H1 (cell line): Measurements from ENCODE around the gene ZNF726. TPM values are rescaled to one million over a fixed set of nuclear protein-coding genes. Genes with fewer than 3 reads are reported as not detected.

Source experiments
- CTCF ChIA-PET: fragments of 300-600 bp; sonication (Branson Sonifier 250); formaldehyde crosslinking; loops from one replicate; lab custom pipeline; 2021; ENCODE audit not compliant: partially characterized antibody; lab: Charles Lee
- POLR2A ChIA-PET: fragments of 300-600 bp; sonication (Branson Sonifier 250); formaldehyde crosslinking; loops from one replicate; lab custom pipeline; 2021; ENCODE audit warnings: inconsistent platforms; ENCODE audit not compliant: partially characterized antibody; lab: Charles Lee
- DNase-seq, 2 experiments: peaks; one replicate each; pipeline versions ENCODE4 v3.0.0 to v3.0.0-alpha.2; 2010 to 2022; ENCODE audit warnings: low spot score in 2 of 2, low read depth in 1 of 2, mixed read lengths in 1 of 2
- FAIRE-seq: peaks from 2 replicates; lab custom pipeline; 2011; peaks lifted over from hg19 to GRCh38; lab: Jason Lieb, UNC
- H2AFZ ChIP-seq: 2 replicates; pipeline ENCODE4 v1.8.1; 2012; ENCODE audit warnings: low read length, inconsistent platforms
- H2AK5ac ChIP-seq: 2 replicates; pipeline ENCODE4 v1.6.1; 2013; ENCODE audit warnings: low read depth, low read length
- H2BK120ac ChIP-seq: replicated peaks from 2 replicates; pipeline ENCODE3; 2013; ENCODE audit warnings: low read depth, low read length, inconsistent platforms
- H2BK12ac ChIP-seq: 2 replicates; pipeline ENCODE4 v1.6.1; 2013; ENCODE audit warnings: low read depth, low read length
- H2BK15ac ChIP-seq: 2 replicates; pipeline ENCODE4 v1.6.1; 2013; ENCODE audit warnings: low read length
- H2BK20ac ChIP-seq: 2 replicates; pipeline ENCODE4 v1.6.1; 2013; ENCODE audit warnings: low read length
- H2BK5ac ChIP-seq: 2 replicates; pipeline ENCODE4 v1.6.1; 2013; ENCODE audit warnings: low read depth, low read length
- H3K14ac ChIP-seq: 2 replicates; pipeline ENCODE4 v1.6.1; 2013; ENCODE audit warnings: inconsistent platforms; ENCODE audit not compliant: insufficient read length
- H3K18ac ChIP-seq: 2 replicates; pipeline ENCODE4 v1.6.1; 2013; ENCODE audit warnings: low read length; ENCODE audit errors: extremely low read depth
- H3K23ac ChIP-seq: 2 replicates; pipeline ENCODE4 v1.6.1; 2013; ENCODE audit warnings: inconsistent platforms; ENCODE audit not compliant: insufficient read length
- H3K23me2 ChIP-seq: 2 replicates; pipeline ENCODE4 v1.6.1; 2013; ENCODE audit warnings: low read depth, low read length
- H3K27ac ChIP-seq: 2 replicates; pipeline ENCODE4 v1.6.1; 2011; ENCODE audit warnings: low read depth, low read length, inconsistent platforms
- H3K27me3 ChIP-seq, 4 experiments: replicated peaks in 1 of 4; 1 replicate in 1 of 4; 2 replicates in 3 of 4; pipeline versions ENCODE4 v1.6.1 to v1.8.1; 2011 to 2013; ENCODE audit warnings: low read length in 3 of 4, mild to moderate bottlenecking in 3 of 4, inconsistent platforms in 2 of 4, mixed read lengths in 2 of 4, moderate library complexity in 1 of 4; ENCODE audit not compliant: control insufficient read depth in 3 of 4, insufficient read depth in 3 of 4; ENCODE audit errors: extremely low read depth in 1 of 4
- H3K36me3 ChIP-seq, 4 experiments: 2 replicates each; pipeline versions ENCODE4 v1.6.1 to v1.8.1; 2011 to 2013; ENCODE audit warnings: mild to moderate bottlenecking in 4 of 4, low read length in 3 of 4, moderate library complexity in 2 of 4, control low read depth in 1 of 4, inconsistent platforms in 1 of 4; ENCODE audit not compliant: insufficient read depth in 4 of 4, control insufficient read depth in 2 of 4
- H3K4ac ChIP-seq: replicated peaks from 2 replicates; pipeline ENCODE3; 2013; ENCODE audit warnings: low read length, low read depth, mixed read lengths, inconsistent platforms; ENCODE audit not compliant: insufficient read length
- H3K4me1 ChIP-seq, 4 experiments: replicated peaks in 1 of 4; 1 replicate in 1 of 4; 2 replicates in 3 of 4; pipeline versions ENCODE4 v1.6.1 to v1.8.1; 2011 to 2013; ENCODE audit warnings: low read length in 3 of 4, inconsistent platforms in 2 of 4, mixed read lengths in 1 of 4; ENCODE audit not compliant: insufficient read depth in 4 of 4, control insufficient read depth in 3 of 4
- H3K4me2 ChIP-seq, 2 experiments: 2 replicates each; pipeline versions ENCODE4 v1.6.1 to v1.8.1; 2011 to 2013; ENCODE audit warnings: low read depth in 2 of 2, low read length in 2 of 2, control low read depth in 1 of 2, inconsistent platforms in 1 of 2, mild to moderate bottlenecking in 1 of 2; ENCODE audit not compliant: insufficient read depth in 1 of 2
- H3K4me3 ChIP-seq, 4 experiments: fragments of 200-600, 300-600 bp in 1 of 4; sonication (generic), shearing (Covaris generic), sonication (Bioruptor Twin) in 1 of 4; 2 replicates each; pipeline versions ENCODE4 v1.5.1 to v1.8.1; 2011 to 2016; ENCODE audit warnings: low read length in 4 of 4, low read depth in 3 of 4, control low read depth in 2 of 4, inconsistent platforms in 2 of 4, mild to moderate bottlenecking in 2 of 4, mixed read lengths in 1 of 4, moderate library complexity in 1 of 4; ENCODE audit not compliant: insufficient read depth in 2 of 4; ENCODE audit errors: extremely low read depth in 1 of 4
- H3K56ac ChIP-seq: replicated peaks from 2 replicates; pipeline ENCODE3; 2013; ENCODE audit warnings: low read depth, mild to moderate bottlenecking, mixed read lengths, low read length, inconsistent platforms; ENCODE audit not compliant: insufficient read length
- H3K79me1 ChIP-seq: 2 replicates; pipeline ENCODE4 v1.6.1; 2013; ENCODE audit warnings: low read depth, low read length, control low read depth
- H3K79me2 ChIP-seq, 2 experiments: 2 replicates each; pipeline versions ENCODE4 v1.6.1 to v1.8.1; 2012 to 2013; ENCODE audit warnings: low read length in 2 of 2, mild to moderate bottlenecking in 2 of 2, inconsistent platforms in 1 of 2; ENCODE audit not compliant: insufficient read depth in 2 of 2, control insufficient read depth in 1 of 2
- H3K9ac ChIP-seq, 4 experiments: replicated peaks in 1 of 4; 1 replicate in 1 of 4; 2 replicates in 3 of 4; pipeline versions ENCODE4 v1.6.1 to v1.8.1; 2011 to 2013; ENCODE audit warnings: low read depth in 3 of 4, low read length in 3 of 4, control low read depth in 2 of 4, mild to moderate bottlenecking in 2 of 4, moderate library complexity in 2 of 4, inconsistent platforms in 1 of 4; ENCODE audit errors: extremely low read depth in 1 of 4
- H3K9me3 ChIP-seq, 2 experiments: 2 replicates each; pipeline versions ENCODE4 v1.6.1 to v1.8.1; 2012 to 2013; ENCODE audit warnings: mild to moderate bottlenecking in 2 of 2, moderate library complexity in 2 of 2, control low read depth in 1 of 2, inconsistent platforms in 1 of 2, low read depth in 1 of 2, low read length in 1 of 2, mixed read lengths in 1 of 2; ENCODE audit not compliant: insufficient read depth in 2 of 2
- H4K20me1 ChIP-seq, 2 experiments: replicated peaks in 1 of 2; 2 replicates each; pipeline versions ENCODE3 to v1.8.1; 2011 to 2013; ENCODE audit warnings: inconsistent platforms in 2 of 2, low read length in 2 of 2, mild to moderate bottlenecking in 1 of 2; ENCODE audit not compliant: insufficient read depth in 2 of 2, control insufficient read depth in 1 of 2
- H4K5ac ChIP-seq: 2 replicates; pipeline ENCODE4 v1.6.1; 2013; ENCODE audit warnings: low read length, low read depth, mixed read lengths, inconsistent platforms; ENCODE audit not compliant: insufficient read length
- H4K8ac ChIP-seq: 2 replicates; pipeline ENCODE4 v1.8.0; 2013; ENCODE audit warnings: mild to moderate bottlenecking, moderate library complexity, low read length, inconsistent platforms; ENCODE audit not compliant: insufficient read depth; ENCODE audit errors: extremely low read depth
- H4K91ac ChIP-seq: replicated peaks from 2 replicates; pipeline ENCODE3; 2013; ENCODE audit warnings: low read length, mixed read lengths, inconsistent platforms; ENCODE audit not compliant: insufficient read length
- CBX5 ChIP-seq: fragments of 300-800, 300-1000 bp; sonication (generic); IDR thresholded peaks from 2 replicates; pipeline ENCODE4 v1.7.1; 2016; ENCODE audit warnings: antibody characterized with exemption, low read length, low read depth
- RBBP5 ChIP-seq: IDR thresholded peaks from 2 replicates; pipeline ENCODE4 v1.7.1; 2012; ENCODE audit warnings: low read depth, mild to moderate bottlenecking, inconsistent platforms, low read length, moderate library complexity, borderline replicate concordance
- SIRT6 ChIP-seq: IDR thresholded peaks from one replicate; pipeline ENCODE4 v1.7.1; 2012; ENCODE audit warnings: low read length, inconsistent platforms
- SP4 ChIP-seq: IDR thresholded peaks from 2 replicates; pipeline ENCODE4 v1.6.1; 2012; ENCODE audit warnings: low read length, inconsistent platforms
- polyA plus RNA-seq, 7 experiments: library from polyadenylated mRNA; depleted of rRNA in 3 of 7; stranded (reverse) in 5 of 7; unstranded in 2 of 7; fragments of >200 nt in 5 of 7; fragments of 200-250 nt in 2 of 7; gene quantifications; 1 replicate in 5 of 7; 2 replicates in 1 of 7; 4 replicates in 1 of 7; pipeline versions ENCODE4 v1.2.1 to v1.2.3, GENCODE V29; 2011 to 2013; ENCODE audit warnings: missing spikeins in 2 of 7, mixed read lengths in 2 of 7
- total RNA-seq: library from RNA; stranded (reverse); fragmentation: NEBNext Ultra II Directional; extraction: Animal tissue kit (Norgen Biotek cat#: 25700); gene quantifications from 2 replicates; pipeline ENCODE4 v1.2.1, GENCODE V29; 2021

The ZNF726 gene
- total and polyA plus RNA-seq, 2 of the 8 experiments (the other 6 are each of a cell fraction or from before 2014, with no cell fraction given): not detected

DNA sequence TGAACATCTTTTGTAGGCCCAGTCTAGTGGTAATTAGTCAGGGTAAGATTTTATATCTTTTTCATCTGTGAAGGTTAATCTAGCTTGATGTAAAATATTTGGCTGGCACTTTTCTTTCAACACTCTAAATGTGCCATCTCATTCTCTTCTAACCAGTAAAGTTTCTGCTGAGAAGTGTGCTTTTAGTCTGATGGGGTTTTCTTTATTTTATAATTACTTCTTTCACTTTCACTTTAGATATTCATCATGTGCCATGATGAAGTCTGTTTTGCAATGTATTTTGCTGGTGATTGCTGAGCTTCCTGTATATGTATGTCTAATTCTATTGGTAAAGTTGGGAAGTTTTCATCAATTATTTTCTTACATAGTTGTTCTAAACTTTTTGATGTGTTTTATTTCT, 31.9 kb downstream of the ZNF726 start:
- FAIRE-seq: no peak
- H2AK5ac ChIP-seq: no peak overlapping the region
- H3K27ac ChIP-seq: no peak overlapping the region

More for the DNA sequence above, 31.9 kb downstream of the ZNF726 start:
- no peak overlapping the region for H3K4me3 ChIP-seq
- H2BK20ac ChIP-seq: no peak overlapping the region
- no peak overlapping the region for H4K8ac ChIP-seq
- H3K23ac ChIP-seq: no peak overlapping the region
- DNase-seq: no peak
- no peak overlapping the region for H3K14ac ChIP-seq
- H3K9me3 ChIP-seq: peaks cover 37 to 51% of the 10 kb centered on the region in 2 experiments
- no peak overlapping the region for H3K18ac ChIP-seq
- H3K27me3 ChIP-seq: no peaks in the 10 kb centered on the region
- ChIA-PET CTCF (no interaction called here), POLR2A (no interaction called here)
- no peak overlapping the region for H2BK12ac ChIP-seq
- no peak overlapping the region for H2BK5ac ChIP-seq
- H3K79me1 ChIP-seq: no peaks in the 10 kb centered on the region
- H3K4me1 ChIP-seq: no peaks in the 10 kb centered on the region
- no peaks in the 10 kb centered on the region for H3K79me2 ChIP-seq
- TF ChIP-seq CBX5: no peak
- no peak for TF ChIP-seq SIRT6
- TF ChIP-seq RBBP5: no peak
- TF ChIP-seq SP4: no peak
- H2BK15ac ChIP-seq: no peak overlapping the region
- no peak overlapping the region for H3K4me2 ChIP-seq
- no peak overlapping the region for H2BK120ac ChIP-seq
- no peak overlapping the region for H2AFZ ChIP-seq
- H3K4ac ChIP-seq: no peak overlapping the region
- no peaks in the 10 kb centered on the region for H4K20me1 ChIP-seq
- no peak overlapping the region for H4K5ac ChIP-seq
- H4K91ac ChIP-seq: no peak overlapping the region
- no peak overlapping the region for H3K9ac ChIP-seq
- H3K36me3 ChIP-seq: no peaks in the 10 kb centered on the region
- H3K23me2 ChIP-seq: no peaks in the 10 kb centered on the region
- H3K56ac ChIP-seq: no peak overlapping the region
